Measurements from ENCODE around the gene SH2D1B. TPM values are rescaled to one million over a fixed set of nuclear protein-coding genes. Genes with fewer than 3 reads are reported as not detected.

Gene SH2D1B
- total RNA-seq, 1 donor from 2014 or later = not detected

DNA sequence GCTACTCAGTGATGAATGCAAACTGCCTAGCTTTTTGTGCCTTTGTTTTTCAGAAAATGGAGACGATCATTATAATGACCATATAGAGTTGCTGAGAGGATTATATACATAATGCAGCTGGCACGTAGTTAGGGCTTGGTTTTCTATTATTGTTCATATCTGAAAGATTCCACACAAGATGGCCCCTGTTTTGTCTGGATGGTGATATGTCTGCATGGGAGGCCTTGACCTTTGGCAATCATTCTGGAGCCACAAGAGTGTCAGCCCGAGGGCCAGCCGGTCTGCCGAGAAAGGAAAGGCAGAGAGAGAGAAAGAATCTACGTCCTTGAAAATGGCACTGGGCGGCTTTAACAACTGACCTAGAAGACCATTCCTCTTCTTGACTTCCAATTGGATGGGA, 5.7 kb upstream of the SH2D1B start:
- POLR2A ChIA-PET = no interaction called here
- Mint-ChIP-seq H3K36me3 (ENCODE audit: low read depth) (no peaks in the 10 kb centered on the region), H3K27me3 (peaks cover 9% of the 10 kb centered on the region), H3K4me3 (no peak overlapping the region), H3K4me1 (peaks cover under 1% of the 10 kb centered on the region), H3K9me3 (no peaks in the 10 kb centered on the region), H3K27ac (no peak overlapping the region)
- CTCF ChIA-PET = no interaction called here
- ATAC-seq (ENCODE audit: low read depth) (no peak), DNase-seq (no peak)
- TF ChIP-seq, protein P1, sequence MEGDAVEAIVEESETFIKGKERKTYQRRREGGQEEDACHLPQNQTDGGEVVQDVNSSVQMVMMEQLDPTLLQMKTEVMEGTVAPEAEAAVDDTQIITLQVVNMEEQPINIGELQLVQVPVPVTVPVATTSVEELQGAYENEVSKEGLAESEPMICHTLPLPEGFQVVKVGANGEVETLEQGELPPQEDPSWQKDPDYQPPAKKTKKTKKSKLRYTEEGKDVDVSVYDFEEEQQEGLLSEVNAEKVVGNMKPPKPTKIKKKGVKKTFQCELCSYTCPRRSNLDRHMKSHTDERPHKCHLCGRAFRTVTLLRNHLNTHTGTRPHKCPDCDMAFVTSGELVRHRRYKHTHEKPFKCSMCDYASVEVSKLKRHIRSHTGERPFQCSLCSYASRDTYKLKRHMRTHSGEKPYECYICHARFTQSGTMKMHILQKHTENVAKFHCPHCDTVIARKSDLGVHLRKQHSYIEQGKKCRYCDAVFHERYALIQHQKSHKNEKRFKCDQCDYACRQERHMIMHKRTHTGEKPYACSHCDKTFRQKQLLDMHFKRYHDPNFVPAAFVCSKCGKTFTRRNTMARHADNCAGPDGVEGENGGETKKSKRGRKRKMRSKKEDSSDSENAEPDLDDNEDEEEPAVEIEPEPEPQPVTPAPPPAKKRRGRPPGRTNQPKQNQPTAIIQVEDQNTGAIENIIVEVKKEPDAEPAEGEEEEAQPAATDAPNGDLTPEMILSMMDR (IDR thresholded peaks at IDR 0.05) = no peak
- intact Hi-C loops (cut with micrococcal nuclease) = no loop called here

DNA sequence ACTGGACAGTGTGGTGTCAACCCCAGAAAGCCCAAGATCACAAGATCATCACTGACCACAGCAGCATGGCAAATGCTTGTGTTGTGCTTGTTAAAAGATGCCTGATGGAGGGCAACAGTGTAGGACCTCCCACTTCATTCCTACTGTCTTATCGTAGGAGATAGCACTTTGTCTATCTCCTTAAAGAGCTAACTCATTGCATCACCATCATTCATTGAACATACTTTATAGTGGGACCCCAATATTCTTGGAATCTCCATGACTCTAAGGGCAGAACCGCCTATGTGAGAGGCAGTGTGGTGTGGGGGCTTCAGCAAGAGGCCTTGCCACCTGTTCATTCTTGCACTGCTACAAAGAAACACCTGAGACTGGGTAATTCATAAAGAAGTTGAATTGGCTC, 5.0 kb upstream of the SH2D1B start:
- POLR2A ChIA-PET = no interaction called here
- ATAC-seq (ENCODE audit: low read depth) (no peak), DNase-seq (no peak)
- no peaks in the 10 kb centered on the region for H3K4me1 Mint-ChIP-seq
- no peaks in the 10 kb centered on the region for H3K9me3 Mint-ChIP-seq
- TF ChIP-seq, protein P1 (IDR thresholded peaks at IDR 0.05) = no peak
- H3K27ac Mint-ChIP-seq = no peak overlapping the region
- H3K4me3 Mint-ChIP-seq = no peak overlapping the region
- no peaks in the 10 kb centered on the region for H3K36me3 Mint-ChIP-seq (ENCODE audit: low read depth)
- CTCF ChIA-PET = no interaction called here
- intact Hi-C loops (cut with micrococcal nuclease) = no loop called here
- H3K27me3 Mint-ChIP-seq = peaks cover 9% of the 10 kb centered on the region

DNA sequence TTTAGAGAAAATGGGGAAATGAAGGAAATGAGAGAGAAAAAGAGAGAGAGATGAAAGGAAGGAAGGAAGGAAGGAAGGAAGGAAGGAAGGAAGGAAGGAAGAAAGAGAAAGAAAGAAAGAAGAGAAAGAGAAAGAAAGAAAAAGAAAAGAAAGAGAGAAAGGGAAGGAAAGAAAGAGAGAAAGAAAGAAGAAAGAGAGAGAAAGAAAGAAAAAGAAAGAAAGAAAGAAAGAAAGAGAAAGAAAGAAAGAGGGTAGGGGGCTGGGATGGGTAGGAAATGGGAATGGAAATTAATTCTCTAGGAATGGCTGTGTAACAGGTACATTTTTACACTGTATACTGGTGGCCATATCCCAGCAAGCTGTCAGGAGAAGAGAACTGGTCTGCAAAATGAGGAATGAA, 4.3 kb upstream of the SH2D1B start:
- Mint-ChIP-seq H3K4me1 (no peaks in the 10 kb centered on the region), H3K27ac (no peak overlapping the region), H3K9me3 (no peaks in the 10 kb centered on the region), H3K36me3 (ENCODE audit: low read depth) (no peaks in the 10 kb centered on the region), H3K27me3 (peaks cover 12% of the 10 kb centered on the region), H3K4me3 (no peak overlapping the region)
- POLR2A ChIA-PET = no interaction called here
- DNase-seq (no peak), ATAC-seq (ENCODE audit: low read depth) (no peak)
- TF ChIP-seq, protein P1 (IDR thresholded peaks at IDR 0.05) = no peak
- intact Hi-C loops (cut with micrococcal nuclease) = no loop called here
- CTCF ChIA-PET = no interaction called here

DNA sequence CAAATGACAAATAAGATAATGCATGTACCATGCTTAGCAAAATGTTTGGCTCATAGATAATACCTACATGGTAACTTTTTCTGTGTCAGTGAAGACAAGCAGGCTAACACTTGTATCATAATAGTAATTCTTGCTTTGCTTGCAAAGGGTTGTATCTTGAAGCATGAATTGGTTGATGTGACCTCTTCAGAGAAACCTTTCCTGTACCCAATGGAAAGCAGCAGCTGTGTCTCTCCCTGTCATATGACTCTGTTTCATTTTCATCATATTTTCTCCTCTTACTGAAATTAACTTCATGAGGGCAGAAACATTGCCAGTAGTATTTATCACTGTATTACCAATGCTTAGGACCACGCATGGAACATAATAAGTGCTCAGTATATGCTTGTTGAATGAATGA, 4.4 kb downstream of the SH2D1B start:
- ATAC-seq (ENCODE audit: low read depth) (no peak), DNase-seq (no peak)
- no peak overlapping the region for H3K27ac Mint-ChIP-seq
- TF ChIP-seq, protein P1 (IDR thresholded peaks at IDR 0.05) = no peak
- no peaks in the 10 kb centered on the region for H3K36me3 Mint-ChIP-seq (ENCODE audit: low read depth)
- intact Hi-C loops (cut with micrococcal nuclease) = no loop called here
- H3K4me1 Mint-ChIP-seq = no peaks in the 10 kb centered on the region
- no peak overlapping the region for H3K4me3 Mint-ChIP-seq
- peaks cover 13% of the 10 kb centered on the region for H3K27me3 Mint-ChIP-seq
- CTCF ChIA-PET = no interaction called here
- no peaks in the 10 kb centered on the region for H3K9me3 Mint-ChIP-seq
- POLR2A ChIA-PET = no interaction called here

DNA sequence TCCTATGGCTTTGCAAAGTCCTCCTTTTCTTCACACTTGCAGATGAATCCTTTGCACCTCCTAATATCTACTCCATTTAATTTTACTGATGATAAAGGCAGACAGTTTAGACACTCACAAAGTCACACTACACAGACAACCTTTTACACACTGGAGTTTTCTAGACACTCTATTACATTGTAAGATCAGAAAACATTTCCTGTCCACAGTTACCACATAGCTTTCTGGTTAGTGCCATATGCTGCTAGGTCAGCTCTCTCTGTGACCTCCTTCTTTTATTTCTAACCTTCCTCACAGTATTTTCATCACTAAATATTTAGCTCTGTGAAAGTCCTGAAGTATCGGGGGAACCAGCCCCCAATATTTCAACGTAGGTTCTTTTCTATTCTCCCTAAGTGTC, 5.1 kb downstream of the SH2D1B start:
- Mint-ChIP-seq H3K4me3 (no peak overlapping the region), H3K36me3 (ENCODE audit: low read depth) (no peaks in the 10 kb centered on the region), H3K27me3 (peaks cover 15% of the 10 kb centered on the region), H3K9me3 (no peaks in the 10 kb centered on the region), H3K4me1 (no peaks in the 10 kb centered on the region), H3K27ac (no peak overlapping the region)
- no peak for ATAC-seq (ENCODE audit: low read depth)
- POLR2A ChIA-PET = no interaction called here
- intact Hi-C loops (cut with micrococcal nuclease) = no loop called here
- DNase-seq = no peak
- CTCF ChIA-PET = no interaction called here
- TF ChIP-seq, protein P1 (IDR thresholded peaks at IDR 0.05) = no peak

Data from activated B cell treated with CpG ODN at 0.5 μM for 24 hours (primary cell).